Progenitor cell of endocrine pancreas (in vitro differentiated cells): ENCODE results near the gene BTBD17. TPM values are rescaled to one million over a fixed set of nuclear protein-coding genes. Genes with fewer than 3 reads are reported as not detected.

Experiments
- DNase-seq: peaks from one replicate; pipeline ENCODE4 v3.0.0; 2021; ENCODE audit warnings: low spot score; ENCODE audit not compliant: unreplicated experiment
- H3K27ac Mint-ChIP-seq: 2 replicates; pipeline ENCODE4 v1.8.0; 2021; ENCODE audit warnings: mild to moderate bottlenecking, moderate library complexity, mixed read lengths
- H3K27me3 Mint-ChIP-seq: 2 replicates; pipeline ENCODE4 v1.8.0; 2021; ENCODE audit warnings: mixed read lengths
- H3K36me3 Mint-ChIP-seq: 2 replicates; pipeline ENCODE4 v1.8.0; 2022; ENCODE audit warnings: mixed read lengths; ENCODE audit not compliant: insufficient read depth
- H3K4me1 Mint-ChIP-seq: 2 replicates; pipeline ENCODE4 v1.8.0; 2021; ENCODE audit warnings: low read depth, mixed read lengths
- H3K4me3 Mint-ChIP-seq: 2 replicates; pipeline ENCODE4 v1.8.0; 2021; ENCODE audit warnings: low read depth, mild to moderate bottlenecking, moderate library complexity, mixed read lengths
- H3K9me3 Mint-ChIP-seq: 2 replicates; pipeline ENCODE4 v1.8.0; 2021; ENCODE audit warnings: low read depth, mixed read lengths
- total RNA-seq: library from RNA; stranded (reverse); gene quantifications from 2 replicates; pipeline ENCODE4 v1.2.1, GENCODE V29; 2021
- TF ChIP-seq, protein P1 (sequence below): fragments of 200-600 bp; sonication (generic); IDR thresholded peaks from one replicate; pipeline ENCODE4 v1.5.0; 2021; ENCODE audit warnings: antibody characterized with exemption, mild to moderate bottlenecking; ENCODE audit not compliant: unreplicated experiment

BTBD17 gene
- total RNA-seq, 1 donor from 2014 or later: 3.4 TPM

DNA sequence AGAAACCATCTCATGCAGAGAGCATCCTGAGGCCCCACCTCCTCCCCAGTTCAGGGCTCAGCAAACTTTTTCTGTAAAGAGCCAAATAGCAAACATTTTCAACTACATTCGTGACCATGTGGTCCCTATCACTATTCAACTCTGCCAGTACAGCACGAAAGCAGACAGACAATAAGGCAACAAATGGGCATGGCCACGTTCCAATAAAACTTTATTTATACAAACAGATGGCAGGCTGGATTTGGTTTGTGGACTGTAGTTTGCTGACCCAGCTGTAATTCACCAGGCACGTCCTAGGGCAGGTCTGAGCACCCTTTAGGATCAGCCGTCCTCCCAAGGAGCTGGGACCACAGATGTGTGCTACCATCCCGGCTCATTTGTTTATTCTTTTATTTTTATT, 43.1 kb upstream of the BTBD17 start:
- Mint-ChIP-seq H3K4me3 (no peak overlapping the region), H3K27ac (no peak overlapping the region), H3K4me1 (peaks cover 18% of the 10 kb centered on the region), H3K27me3 (peaks cover 9% of the 10 kb centered on the region), H3K36me3 (no peaks in the 10 kb centered on the region), H3K9me3 (no peaks in the 10 kb centered on the region)
- DNase-seq: no peak
- TF ChIP-seq, protein P1, sequence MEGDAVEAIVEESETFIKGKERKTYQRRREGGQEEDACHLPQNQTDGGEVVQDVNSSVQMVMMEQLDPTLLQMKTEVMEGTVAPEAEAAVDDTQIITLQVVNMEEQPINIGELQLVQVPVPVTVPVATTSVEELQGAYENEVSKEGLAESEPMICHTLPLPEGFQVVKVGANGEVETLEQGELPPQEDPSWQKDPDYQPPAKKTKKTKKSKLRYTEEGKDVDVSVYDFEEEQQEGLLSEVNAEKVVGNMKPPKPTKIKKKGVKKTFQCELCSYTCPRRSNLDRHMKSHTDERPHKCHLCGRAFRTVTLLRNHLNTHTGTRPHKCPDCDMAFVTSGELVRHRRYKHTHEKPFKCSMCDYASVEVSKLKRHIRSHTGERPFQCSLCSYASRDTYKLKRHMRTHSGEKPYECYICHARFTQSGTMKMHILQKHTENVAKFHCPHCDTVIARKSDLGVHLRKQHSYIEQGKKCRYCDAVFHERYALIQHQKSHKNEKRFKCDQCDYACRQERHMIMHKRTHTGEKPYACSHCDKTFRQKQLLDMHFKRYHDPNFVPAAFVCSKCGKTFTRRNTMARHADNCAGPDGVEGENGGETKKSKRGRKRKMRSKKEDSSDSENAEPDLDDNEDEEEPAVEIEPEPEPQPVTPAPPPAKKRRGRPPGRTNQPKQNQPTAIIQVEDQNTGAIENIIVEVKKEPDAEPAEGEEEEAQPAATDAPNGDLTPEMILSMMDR: no peak

DNA sequence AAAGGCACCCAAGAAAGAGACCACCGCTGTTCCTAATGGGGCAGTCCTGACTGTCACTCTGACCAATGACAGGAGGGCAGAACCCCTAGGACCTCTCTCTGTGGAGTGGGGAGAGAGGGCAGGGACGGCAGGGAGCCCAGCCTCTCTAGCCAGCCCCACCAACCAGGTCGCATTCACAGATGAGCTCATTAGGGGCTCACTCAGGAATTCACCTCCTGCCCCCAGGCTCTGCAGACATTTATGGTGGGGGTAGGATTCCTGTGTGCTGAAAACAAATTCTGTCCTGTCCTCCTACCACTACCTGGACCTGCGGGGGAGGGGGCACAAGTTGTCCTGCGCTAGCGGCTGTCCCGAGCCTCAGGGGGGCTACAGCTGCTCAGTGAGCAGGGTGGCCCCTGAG, 42.5 kb upstream of the BTBD17 start:
- Mint-ChIP-seq H3K4me3 (no peak overlapping the region), H3K27ac (no peak overlapping the region), H3K27me3 (peaks cover 9% of the 10 kb centered on the region), H3K9me3 (no peaks in the 10 kb centered on the region), H3K36me3 (no peaks in the 10 kb centered on the region), H3K4me1 (peaks cover 18% of the 10 kb centered on the region)
- DNase-seq: no peak
- TF ChIP-seq, protein P1: no peak

DNA sequence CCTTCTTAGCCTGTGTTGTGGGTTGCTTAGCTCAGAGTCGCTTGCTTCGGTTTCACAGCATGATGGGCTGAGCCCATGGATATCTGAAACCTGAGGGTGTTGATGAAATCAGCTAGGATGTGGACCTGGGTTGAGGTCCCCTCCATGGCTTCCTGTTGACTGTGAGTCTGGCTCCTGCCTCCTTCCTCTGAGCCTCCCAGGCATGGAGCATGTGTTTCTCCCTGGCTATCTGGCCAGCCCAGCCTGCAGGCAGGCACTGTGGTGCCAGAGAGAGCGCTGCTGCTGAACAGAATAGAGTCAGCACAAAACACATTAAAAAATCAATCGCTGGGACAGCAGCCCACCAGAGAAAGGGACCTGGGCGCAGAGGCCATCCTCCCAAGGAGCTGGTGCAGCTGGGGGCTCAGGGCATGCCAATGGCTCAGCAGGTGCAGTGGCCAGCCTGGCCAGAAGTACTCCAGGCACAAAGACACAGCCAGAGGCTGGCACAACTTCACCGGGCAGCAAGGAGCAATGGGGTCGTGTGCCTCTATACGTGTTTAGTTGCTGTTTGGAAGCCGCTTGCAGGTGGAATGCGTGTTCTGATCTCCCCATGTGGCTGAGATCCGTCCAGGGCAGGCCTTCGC, 42.0 kb upstream of the BTBD17 start:
- Mint-ChIP-seq H3K27ac (peak overlapping the region; percentile 45), H3K27me3 (peaks cover 9% of the 10 kb centered on the region), H3K4me3 (no peak overlapping the region), H3K4me1 (peaks cover 15% of the 10 kb centered on the region), H3K9me3 (no peaks in the 10 kb centered on the region), H3K36me3 (no peaks in the 10 kb centered on the region)
- DNase-seq: no peak
- TF ChIP-seq, protein P1: no peak

DNA sequence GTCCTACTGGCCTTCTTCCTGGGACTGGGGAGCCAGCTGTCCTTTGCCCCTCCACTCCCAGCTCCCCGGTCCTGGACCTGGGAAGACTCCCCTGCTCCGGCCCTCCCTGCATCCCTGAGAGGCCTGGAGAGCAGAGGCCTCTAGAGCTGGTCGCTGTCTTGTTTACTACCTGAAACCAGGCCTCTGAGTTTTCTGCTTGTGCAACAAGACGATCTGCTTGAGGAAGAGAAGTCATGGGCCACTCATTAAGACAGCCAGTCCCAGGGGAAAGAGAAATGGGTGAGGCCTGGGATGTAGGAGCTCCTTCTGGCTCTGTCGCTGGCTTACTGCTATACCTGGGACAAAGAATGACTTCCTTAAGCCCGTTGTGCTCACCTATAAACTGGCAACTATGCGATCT, 40.4 kb upstream of the BTBD17 start:
- TF ChIP-seq, protein P1: no peak
- H3K4me3 Mint-ChIP-seq: no peak overlapping the region
- peaks cover 9% of the 10 kb centered on the region for H3K27me3 Mint-ChIP-seq
- H3K36me3 Mint-ChIP-seq: no peaks in the 10 kb centered on the region
- no peak for DNase-seq
- no peak overlapping the region for H3K27ac Mint-ChIP-seq
- peaks cover 11% of the 10 kb centered on the region for H3K4me1 Mint-ChIP-seq
- H3K9me3 Mint-ChIP-seq: no peaks in the 10 kb centered on the region

DNA sequence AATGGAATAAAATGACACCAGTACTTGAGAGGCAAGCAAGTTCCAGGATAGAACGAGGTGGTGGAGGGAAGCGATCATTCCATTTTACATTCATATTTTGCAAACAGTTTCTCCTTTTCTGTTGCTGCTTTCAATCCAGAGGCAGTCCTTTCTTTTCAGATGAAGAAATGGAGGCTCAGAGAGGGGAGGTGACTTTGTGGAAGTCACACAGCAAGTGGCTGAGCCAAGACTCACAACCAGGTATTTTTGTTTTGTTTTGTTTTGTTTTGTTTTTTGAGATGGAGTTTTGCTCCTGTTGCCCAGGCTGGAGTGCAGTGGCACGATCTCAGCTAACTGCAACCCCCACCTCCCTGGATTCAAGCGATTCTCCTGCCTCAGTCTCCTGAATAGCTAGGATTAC, 34.9 kb upstream of the BTBD17 start:
- no peak for DNase-seq
- peaks cover 2% of the 10 kb centered on the region for H3K27me3 Mint-ChIP-seq
- H3K4me3 Mint-ChIP-seq: no peak overlapping the region
- H3K27ac Mint-ChIP-seq: no peak overlapping the region
- no peaks in the 10 kb centered on the region for H3K4me1 Mint-ChIP-seq
- no peaks in the 10 kb centered on the region for H3K9me3 Mint-ChIP-seq
- TF ChIP-seq, protein P1: no peak
- H3K36me3 Mint-ChIP-seq: no peaks in the 10 kb centered on the region
